ENCODE measurements around the gene MAGEB17.

DNA sequence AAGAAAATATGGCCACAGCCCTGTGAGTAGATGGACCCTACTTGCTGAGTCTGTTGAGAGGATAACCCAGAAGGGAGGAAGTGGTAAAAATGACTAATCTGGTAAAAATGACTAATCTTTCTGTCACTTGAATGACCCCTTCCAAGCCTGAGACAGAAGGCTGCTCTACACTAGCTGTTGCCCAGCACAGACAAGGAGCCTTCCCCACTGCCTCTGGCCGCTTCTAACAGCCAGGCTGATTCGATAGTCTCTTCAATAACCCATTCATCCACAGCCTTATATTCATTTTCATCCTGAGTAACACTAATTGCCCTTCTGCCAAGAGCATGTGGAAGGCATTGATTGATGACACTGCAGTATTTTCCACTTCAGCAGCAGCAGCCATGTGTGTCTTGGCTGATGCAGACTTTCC lies 18.4 kb downstream of the MAGEB17 start:
- TF ChIP-seq, protein P1, sequence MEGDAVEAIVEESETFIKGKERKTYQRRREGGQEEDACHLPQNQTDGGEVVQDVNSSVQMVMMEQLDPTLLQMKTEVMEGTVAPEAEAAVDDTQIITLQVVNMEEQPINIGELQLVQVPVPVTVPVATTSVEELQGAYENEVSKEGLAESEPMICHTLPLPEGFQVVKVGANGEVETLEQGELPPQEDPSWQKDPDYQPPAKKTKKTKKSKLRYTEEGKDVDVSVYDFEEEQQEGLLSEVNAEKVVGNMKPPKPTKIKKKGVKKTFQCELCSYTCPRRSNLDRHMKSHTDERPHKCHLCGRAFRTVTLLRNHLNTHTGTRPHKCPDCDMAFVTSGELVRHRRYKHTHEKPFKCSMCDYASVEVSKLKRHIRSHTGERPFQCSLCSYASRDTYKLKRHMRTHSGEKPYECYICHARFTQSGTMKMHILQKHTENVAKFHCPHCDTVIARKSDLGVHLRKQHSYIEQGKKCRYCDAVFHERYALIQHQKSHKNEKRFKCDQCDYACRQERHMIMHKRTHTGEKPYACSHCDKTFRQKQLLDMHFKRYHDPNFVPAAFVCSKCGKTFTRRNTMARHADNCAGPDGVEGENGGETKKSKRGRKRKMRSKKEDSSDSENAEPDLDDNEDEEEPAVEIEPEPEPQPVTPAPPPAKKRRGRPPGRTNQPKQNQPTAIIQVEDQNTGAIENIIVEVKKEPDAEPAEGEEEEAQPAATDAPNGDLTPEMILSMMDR (conservative IDR thresholded peaks at IDR 0.05), result no peak
- no peak for TF ChIP-seq EZH2 (IDR thresholded peaks at IDR 0.05; ENCODE audit: low read depth)
